ENCODE results near the gene PDPK1. TPM values are rescaled to one million over a fixed set of nuclear protein-coding genes. Genes with fewer than 3 reads are reported as not detected.
"Not testable (repeated sequence)": the region's sequence is repeated elsewhere in the genome, so short reads cannot be mapped to it uniquely, and the experiment has no call there.

PDPK1 gene
- total RNA-seq, 1 donor from 2014 or later: 13.9 TPM

- H3F3A ChIP-seq (ENCODE audit: low read depth): peaks cover 4% of the 10 kb centered on the region
- H3K27ac ChIP-seq: no peak overlapping the region
- Mint-ChIP-seq H3K9me3 (no peaks in the 10 kb centered on the region), H3K4me3 (no peak overlapping the region), H3K36me3 (peaks cover 2% of the 10 kb centered on the region), H3K27ac (no peak overlapping the region), H3K4me1 (peaks cover 14% of the 10 kb centered on the region), H3K27me3 (ENCODE audit: insufficient read depth, low read depth) (no peaks in the 10 kb centered on the region)
- no peak overlapping the region for H3K9ac ChIP-seq
- H3K36me3 ChIP-seq: no peaks in the 10 kb centered on the region
- peaks cover 4% of the 10 kb centered on the region for H3K79me2 ChIP-seq (ENCODE audit: low read depth)
- H3K27me3 ChIP-seq: no peaks in the 10 kb centered on the region
- no peak for TF ChIP-seq EZH2 (IDR thresholded peaks at IDR 0.05)
- no peak for TF ChIP-seq EZH2phosphoT487 (IDR thresholded peaks at IDR 0.05)
- TF ChIP-seq, protein P1, sequence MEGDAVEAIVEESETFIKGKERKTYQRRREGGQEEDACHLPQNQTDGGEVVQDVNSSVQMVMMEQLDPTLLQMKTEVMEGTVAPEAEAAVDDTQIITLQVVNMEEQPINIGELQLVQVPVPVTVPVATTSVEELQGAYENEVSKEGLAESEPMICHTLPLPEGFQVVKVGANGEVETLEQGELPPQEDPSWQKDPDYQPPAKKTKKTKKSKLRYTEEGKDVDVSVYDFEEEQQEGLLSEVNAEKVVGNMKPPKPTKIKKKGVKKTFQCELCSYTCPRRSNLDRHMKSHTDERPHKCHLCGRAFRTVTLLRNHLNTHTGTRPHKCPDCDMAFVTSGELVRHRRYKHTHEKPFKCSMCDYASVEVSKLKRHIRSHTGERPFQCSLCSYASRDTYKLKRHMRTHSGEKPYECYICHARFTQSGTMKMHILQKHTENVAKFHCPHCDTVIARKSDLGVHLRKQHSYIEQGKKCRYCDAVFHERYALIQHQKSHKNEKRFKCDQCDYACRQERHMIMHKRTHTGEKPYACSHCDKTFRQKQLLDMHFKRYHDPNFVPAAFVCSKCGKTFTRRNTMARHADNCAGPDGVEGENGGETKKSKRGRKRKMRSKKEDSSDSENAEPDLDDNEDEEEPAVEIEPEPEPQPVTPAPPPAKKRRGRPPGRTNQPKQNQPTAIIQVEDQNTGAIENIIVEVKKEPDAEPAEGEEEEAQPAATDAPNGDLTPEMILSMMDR (IDR thresholded peaks at IDR 0.05): no peak
- H3K4me1 ChIP-seq: no peaks in the 10 kb centered on the region
- H3K4me3 ChIP-seq: no peak overlapping the region
- no peaks in the 10 kb centered on the region for H4K20me1 ChIP-seq (ENCODE audit: low read depth)
- no peaks in the 10 kb centered on the region for H3K9me3 ChIP-seq (ENCODE audit: low read depth)
- H2AFZ ChIP-seq (replicated peaks): no peak overlapping the region
- no peak overlapping the region for H3K4me2 ChIP-seq
- DNase-seq (ENCODE audit: low spot score): no peak
Observed at GRCh38 chr16:2598723-2599122, 60.9 kb downstream of the PDPK1 start.

DNA sequence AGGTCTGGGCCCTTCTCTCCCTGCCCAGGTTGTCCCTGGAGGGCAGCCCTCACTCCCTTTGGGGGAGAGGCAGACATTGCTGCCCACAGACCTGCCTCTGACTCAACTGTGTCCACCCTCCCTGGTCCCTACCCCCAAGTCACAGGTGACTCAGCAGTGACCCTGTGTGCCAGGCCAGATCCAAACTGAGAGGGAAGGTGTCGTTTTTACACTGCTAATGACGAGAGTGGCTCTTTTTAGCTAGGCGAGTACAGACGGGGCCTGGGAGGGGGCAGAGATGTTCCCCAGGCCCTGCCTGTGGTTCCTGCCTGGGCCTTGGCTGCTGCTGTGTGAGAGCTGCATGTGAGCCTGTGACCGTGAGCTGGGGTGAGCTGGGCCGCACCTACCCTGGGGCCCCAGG, 61.3 kb downstream of the PDPK1 start:
- H3K27me3 Mint-ChIP-seq (ENCODE audit: insufficient read depth, low read depth); H2AFZ ChIP-seq (replicated peaks); H3K4me2 ChIP-seq; H3K36me3 ChIP-seq; H3K36me3 Mint-ChIP-seq; H4K20me1 ChIP-seq (ENCODE audit: low read depth); H3K4me1 ChIP-seq; H3K27me3 ChIP-seq; H3K4me3 Mint-ChIP-seq; H3K9me3 Mint-ChIP-seq; H3K4me3 ChIP-seq; H3K27ac Mint-ChIP-seq; H3K79me2 ChIP-seq (ENCODE audit: low read depth); H3K9me3 ChIP-seq (ENCODE audit: low read depth); H3K27ac ChIP-seq; DNase-seq (ENCODE audit: low spot score); H3F3A ChIP-seq (ENCODE audit: low read depth); H3K9ac ChIP-seq: not testable (repeated sequence)
- peaks cover 15% of the 10 kb centered on the region for H3K4me1 Mint-ChIP-seq

GRCh38 chr16:2599785-2600184, 62.0 kb downstream of the PDPK1 start:
- H3K27ac Mint-ChIP-seq; H3K4me1 ChIP-seq; H3K27me3 Mint-ChIP-seq (ENCODE audit: insufficient read depth, low read depth); H3F3A ChIP-seq (ENCODE audit: low read depth); H4K20me1 ChIP-seq (ENCODE audit: low read depth); H3K9me3 ChIP-seq (ENCODE audit: low read depth); H3K4me2 ChIP-seq; H3K36me3 Mint-ChIP-seq; DNase-seq (ENCODE audit: low spot score); H3K4me3 Mint-ChIP-seq; H3K27me3 ChIP-seq; H3K9ac ChIP-seq; H3K4me3 ChIP-seq; H3K36me3 ChIP-seq; H2AFZ ChIP-seq (replicated peaks); H3K27ac ChIP-seq; H3K9me3 Mint-ChIP-seq: not testable (repeated sequence)
- peaks cover 15% of the 10 kb centered on the region for H3K4me1 Mint-ChIP-seq
- peaks cover 13% of the 10 kb centered on the region for H3K79me2 ChIP-seq (ENCODE audit: low read depth)

GRCh38 chr16:2601301-2602025, 63.6 kb downstream of the PDPK1 start:
- H3K27ac Mint-ChIP-seq: not testable (repeated sequence)

GRCh38 chr16:2602175-2602574, 64.4 kb downstream of the PDPK1 start:
- Mint-ChIP-seq H3K4me3 (peak overlapping the region; percentile 46), H3K4me1 (peaks cover 13% of the 10 kb centered on the region)
- H3K27ac ChIP-seq; H3K27ac Mint-ChIP-seq; DNase-seq (ENCODE audit: low spot score); H3K4me3 ChIP-seq; H3K27me3 Mint-ChIP-seq (ENCODE audit: insufficient read depth, low read depth); H4K20me1 ChIP-seq (ENCODE audit: low read depth); H3F3A ChIP-seq (ENCODE audit: low read depth); H3K36me3 Mint-ChIP-seq; H3K36me3 ChIP-seq; H3K9ac ChIP-seq; H3K4me2 ChIP-seq; H3K9me3 ChIP-seq (ENCODE audit: low read depth); H2AFZ ChIP-seq (replicated peaks); H3K4me1 ChIP-seq; H3K27me3 ChIP-seq; H3K9me3 Mint-ChIP-seq: not testable (repeated sequence)
- peaks cover 26% of the 10 kb centered on the region for H3K79me2 ChIP-seq (ENCODE audit: low read depth)

More at GRCh38 chr16:2601301-2602025, 63.6 kb downstream of the PDPK1 start:
- not testable (repeated sequence) for H3K9ac ChIP-seq; H3F3A ChIP-seq (ENCODE audit: low read depth); H3K4me3 Mint-ChIP-seq; H3K9me3 ChIP-seq (ENCODE audit: low read depth); H3K4me2 ChIP-seq; H2AFZ ChIP-seq (replicated peaks); H3K27ac ChIP-seq; H3K4me1 ChIP-seq; H3K36me3 ChIP-seq; H3K9me3 Mint-ChIP-seq; H3K27me3 ChIP-seq; H4K20me1 ChIP-seq (ENCODE audit: low read depth); H3K27me3 Mint-ChIP-seq (ENCODE audit: insufficient read depth, low read depth); H3K4me3 ChIP-seq; DNase-seq (ENCODE audit: low spot score); H3K36me3 Mint-ChIP-seq
- peaks cover 26% of the 10 kb centered on the region for H3K79me2 ChIP-seq (ENCODE audit: low read depth)
- H3K4me1 Mint-ChIP-seq: peaks cover 13% of the 10 kb centered on the region
